GM12891 (cell line): ENCODE results near the gene RAI1. TPM values are rescaled to one million over a fixed set of nuclear protein-coding genes. Genes with fewer than 3 reads are reported as not detected.
A peak's percentile ranks its signal among the peaks of the same experiment; 100 is the strongest.
"Not testable (repeated sequence)": the region's sequence is repeated elsewhere in the genome, so short reads cannot be mapped to it uniquely, and the experiment has no call there.

Experiments
- DNase-seq: peaks from one replicate; pipeline ENCODE4 v3.0.0; 2011; ENCODE audit warnings: low spot score; ENCODE audit not compliant: insufficient read length
- FAIRE-seq: peaks from 2 replicates; lab custom pipeline; 2011; peaks lifted over from hg19 to GRCh38; lab: Jason Lieb, UNC
- PAX5 ChIP-seq: IDR thresholded peaks from 2 replicates; pipeline ENCODE4 v1.6.1; 2011; ENCODE audit warnings: low read length, moderate library complexity, mild to moderate bottlenecking; ENCODE audit not compliant: insufficient read depth, severe bottlenecking
- POLR2A ChIP-seq: IDR thresholded peaks from 2 replicates; pipeline ENCODE4 v1.6.1; 2011; ENCODE audit warnings: low read depth, low read length, control low read depth
- POLR2AphosphoS5 ChIP-seq: IDR thresholded peaks from 2 replicates; pipeline ENCODE4 v1.6.1; 2011; ENCODE audit warnings: low read depth, low read length, control low read depth
- POU2F2 ChIP-seq: IDR thresholded peaks from 2 replicates; pipeline ENCODE4 v1.6.1; 2011; ENCODE audit warnings: low read depth, mild to moderate bottlenecking, control low read depth, low read length, moderate library complexity
- SPI1 ChIP-seq: IDR thresholded peaks from 2 replicates; pipeline ENCODE4 v1.6.1; 2011; ENCODE audit warnings: low read depth, low read length, control low read depth
- TAF1 ChIP-seq: IDR thresholded peaks from 2 replicates; pipeline ENCODE4 v1.6.1; 2011; ENCODE audit warnings: low read depth, low read length, control low read depth
- polyA plus RNA-seq: library from polyadenylated mRNA; unstranded; fragments of >200 nt; gene quantifications from one replicate; pipeline ENCODE4 v1.2.1, GENCODE V29; 2012; ENCODE audit warnings: low read depth, missing spikeins, inconsistent platforms; ENCODE audit not compliant: missing spikeins

Gene RAI1, protein sequence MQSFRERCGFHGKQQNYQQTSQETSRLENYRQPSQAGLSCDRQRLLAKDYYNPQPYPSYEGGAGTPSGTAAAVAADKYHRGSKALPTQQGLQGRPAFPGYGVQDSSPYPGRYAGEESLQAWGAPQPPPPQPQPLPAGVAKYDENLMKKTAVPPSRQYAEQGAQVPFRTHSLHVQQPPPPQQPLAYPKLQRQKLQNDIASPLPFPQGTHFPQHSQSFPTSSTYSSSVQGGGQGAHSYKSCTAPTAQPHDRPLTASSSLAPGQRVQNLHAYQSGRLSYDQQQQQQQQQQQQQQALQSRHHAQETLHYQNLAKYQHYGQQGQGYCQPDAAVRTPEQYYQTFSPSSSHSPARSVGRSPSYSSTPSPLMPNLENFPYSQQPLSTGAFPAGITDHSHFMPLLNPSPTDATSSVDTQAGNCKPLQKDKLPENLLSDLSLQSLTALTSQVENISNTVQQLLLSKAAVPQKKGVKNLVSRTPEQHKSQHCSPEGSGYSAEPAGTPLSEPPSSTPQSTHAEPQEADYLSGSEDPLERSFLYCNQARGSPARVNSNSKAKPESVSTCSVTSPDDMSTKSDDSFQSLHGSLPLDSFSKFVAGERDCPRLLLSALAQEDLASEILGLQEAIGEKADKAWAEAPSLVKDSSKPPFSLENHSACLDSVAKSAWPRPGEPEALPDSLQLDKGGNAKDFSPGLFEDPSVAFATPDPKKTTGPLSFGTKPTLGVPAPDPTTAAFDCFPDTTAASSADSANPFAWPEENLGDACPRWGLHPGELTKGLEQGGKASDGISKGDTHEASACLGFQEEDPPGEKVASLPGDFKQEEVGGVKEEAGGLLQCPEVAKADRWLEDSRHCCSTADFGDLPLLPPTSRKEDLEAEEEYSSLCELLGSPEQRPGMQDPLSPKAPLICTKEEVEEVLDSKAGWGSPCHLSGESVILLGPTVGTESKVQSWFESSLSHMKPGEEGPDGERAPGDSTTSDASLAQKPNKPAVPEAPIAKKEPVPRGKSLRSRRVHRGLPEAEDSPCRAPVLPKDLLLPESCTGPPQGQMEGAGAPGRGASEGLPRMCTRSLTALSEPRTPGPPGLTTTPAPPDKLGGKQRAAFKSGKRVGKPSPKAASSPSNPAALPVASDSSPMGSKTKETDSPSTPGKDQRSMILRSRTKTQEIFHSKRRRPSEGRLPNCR (N-terminal part only)
- polyA plus RNA-seq, result 7.1 TPM

DNA sequence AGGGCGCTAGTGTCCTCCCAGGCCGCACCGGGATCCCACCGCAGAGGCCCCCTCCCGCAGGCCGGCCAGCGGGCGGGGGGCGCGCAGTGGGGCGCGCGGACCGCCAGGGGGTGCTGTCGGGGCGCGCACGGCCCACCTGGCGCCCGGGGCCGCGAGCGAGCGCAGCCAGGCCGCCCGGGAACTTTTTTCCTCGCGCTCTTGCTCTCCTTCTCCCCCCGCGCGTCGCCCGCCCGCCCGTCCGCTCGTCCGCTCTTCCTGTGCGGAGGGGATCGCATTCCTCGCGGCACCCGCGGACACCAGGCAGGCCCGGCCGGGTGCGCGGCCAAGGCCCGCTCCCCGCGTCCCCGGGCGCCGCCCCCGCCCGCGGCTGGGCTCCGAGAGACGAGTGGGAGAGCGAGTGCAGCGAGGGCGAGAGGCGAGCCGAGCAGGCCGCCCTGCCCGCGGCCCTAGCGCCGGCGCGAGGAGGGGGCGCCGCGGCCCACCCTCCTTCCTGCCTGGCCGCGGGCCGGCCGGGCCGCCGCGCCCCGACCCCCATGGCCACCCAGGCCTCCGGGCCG lies at the start of gene RAI1:
Gene RAI1, plus strand, starts transcription at position 272 of the 557 bp plus-strand sequence. CDS start 111,491 bp downstream, outside the sequence.
- DNase-seq (peak; percentile 74), FAIRE-seq (peak; percentile 80)
- TF ChIP-seq SPI1 (no peak), TAF1 (0 out of 2 replicates have a peak, but pooled peaks have one; percentile 8), PAX5 (no peak), POU2F2 (no peak), POLR2AphosphoS5 (no peak)

DNA sequence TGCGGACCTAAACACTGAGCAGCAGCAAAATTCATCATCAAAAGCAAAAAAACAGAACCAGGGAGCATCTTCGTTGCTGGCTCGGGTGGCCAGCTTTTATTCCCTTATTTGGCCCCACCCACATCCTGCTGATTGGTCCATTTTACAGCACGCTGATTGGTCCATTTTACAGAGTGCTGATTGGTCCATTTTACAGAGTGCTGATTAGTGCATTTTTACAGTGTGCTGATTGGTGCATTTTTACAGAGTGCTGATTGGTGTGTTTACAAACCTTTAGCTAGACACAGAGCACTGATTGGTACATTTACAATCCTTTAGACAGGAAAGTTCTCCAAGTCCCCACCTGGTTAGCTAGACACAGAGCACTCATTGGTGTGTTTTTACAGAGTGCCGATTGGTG lies 48.6 kb upstream of the RAI1 start:
- not testable (repeated sequence) for FAIRE-seq

GRCh38 chr17:17633310-17633709 lies 47.9 kb upstream of the RAI1 start:
- FAIRE-seq (no peak), DNase-seq (no peak)
- TF ChIP-seq POLR2AphosphoS5 (no peak), POU2F2 (no peak), SPI1 (no peak), POLR2A (no peak), TAF1 (no peak), PAX5 (no peak)

More for the DNA sequence above, 48.6 kb upstream of the RAI1 start:
- DNase-seq, result not testable (repeated sequence)

DNA sequence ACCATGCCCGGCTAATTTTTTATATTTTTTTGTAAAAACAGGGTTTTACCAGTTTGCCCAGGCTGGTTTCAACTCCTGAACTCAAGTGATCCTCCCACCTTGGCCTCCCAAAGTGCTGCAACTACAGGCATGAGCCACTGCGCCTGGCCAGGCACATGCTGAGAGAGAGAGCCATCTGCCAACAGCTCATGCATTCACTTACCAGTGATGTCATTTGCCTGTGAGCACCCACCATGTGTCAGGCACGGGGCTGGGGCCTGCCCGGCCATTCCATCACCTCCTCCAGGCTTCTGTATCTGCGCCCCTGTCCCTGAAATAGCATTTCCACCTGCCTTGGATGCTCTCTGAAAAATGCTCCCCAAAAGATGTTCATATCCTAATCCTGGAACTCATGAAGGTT lies 46.1 kb upstream of the RAI1 start:
- FAIRE-seq (no peak), DNase-seq (no peak)
- TF ChIP-seq TAF1 (no peak), POLR2A (no peak), PAX5 (no peak)

- not testable (repeated sequence) for FAIRE-seq, DNase-seq
Measured at GRCh38 chr17:17635537-17636271, 45.6 kb upstream of the RAI1 start.

GRCh38 chr17:17636272-17636885 lies 44.9 kb upstream of the RAI1 start:
- no peak for TF ChIP-seq PAX5
- TF ChIP-seq TAF1, result no peak
- no peak for TF ChIP-seq SPI1
- TF ChIP-seq POLR2AphosphoS5, result no peak
- no peak for TF ChIP-seq POU2F2
- TF ChIP-seq POLR2A, result no peak
- FAIRE-seq (no peak), DNase-seq (no peak)

DNA sequence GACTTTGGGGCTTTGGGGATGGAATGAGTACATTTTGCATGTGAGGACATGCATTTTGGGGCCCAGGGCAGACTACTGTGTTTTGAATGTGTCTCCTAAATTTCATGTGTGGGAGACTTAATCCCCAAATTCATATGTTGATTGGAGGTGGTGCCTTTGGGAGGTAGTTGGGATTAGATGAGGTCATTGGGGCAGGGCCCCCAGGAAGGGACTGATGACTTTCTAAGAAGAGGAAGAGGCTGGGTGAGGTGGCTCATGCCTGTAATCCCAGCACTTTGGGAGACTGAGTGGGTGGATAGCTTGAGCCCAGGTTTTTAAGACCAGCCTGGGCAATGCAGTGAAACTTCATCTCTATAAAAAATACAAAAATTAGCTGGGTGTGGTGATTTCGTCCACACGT lies 42.8 kb upstream of the RAI1 start:
- no peak for DNase-seq
- TF ChIP-seq POLR2AphosphoS5 (no peak), SPI1 (no peak), POU2F2 (no peak), PAX5 (no peak), POLR2A (no peak), TAF1 (no peak)
- FAIRE-seq, result no peak

DNA sequence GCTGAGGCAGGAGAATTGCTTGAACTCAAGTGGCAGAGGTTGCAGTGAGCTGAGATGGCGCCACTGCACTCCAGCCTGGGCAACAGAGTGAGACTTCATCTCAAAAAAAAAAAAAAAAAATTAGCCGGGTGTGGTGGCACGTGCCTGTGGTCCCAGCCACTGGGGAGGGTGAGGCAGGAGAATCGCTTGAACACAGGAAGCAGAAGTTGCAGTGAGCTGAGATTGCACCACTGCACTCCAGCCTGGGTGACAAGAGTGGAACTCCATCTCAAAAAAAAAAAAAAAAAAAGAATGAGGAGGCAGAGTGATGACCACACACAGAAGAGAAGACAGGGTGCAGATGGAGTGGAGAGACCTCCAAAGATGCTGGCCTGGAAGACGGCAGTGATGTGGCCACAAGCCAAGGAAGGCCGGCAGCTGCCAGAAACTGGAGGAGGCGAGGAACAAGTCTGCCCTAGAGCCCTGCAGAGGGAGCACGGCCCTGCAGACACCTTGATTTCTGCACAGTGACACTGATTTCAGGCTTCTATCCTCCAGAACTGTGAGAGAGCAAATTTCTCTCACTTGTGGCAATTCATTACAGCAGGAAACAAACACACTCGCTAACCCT lies 41.5 kb upstream of the RAI1 start:
- not testable (repeated sequence) for FAIRE-seq, DNase-seq

GRCh38 chr17:17641621-17642409 lies 39.4 kb upstream of the RAI1 start:
- FAIRE-seq (peak; percentile 99), DNase-seq (peak; percentile 58)
- TF ChIP-seq SPI1, result no peak
- TF ChIP-seq POU2F2, result 0 out of 2 replicates have a peak, but pooled peaks have one; percentile 26

DNA sequence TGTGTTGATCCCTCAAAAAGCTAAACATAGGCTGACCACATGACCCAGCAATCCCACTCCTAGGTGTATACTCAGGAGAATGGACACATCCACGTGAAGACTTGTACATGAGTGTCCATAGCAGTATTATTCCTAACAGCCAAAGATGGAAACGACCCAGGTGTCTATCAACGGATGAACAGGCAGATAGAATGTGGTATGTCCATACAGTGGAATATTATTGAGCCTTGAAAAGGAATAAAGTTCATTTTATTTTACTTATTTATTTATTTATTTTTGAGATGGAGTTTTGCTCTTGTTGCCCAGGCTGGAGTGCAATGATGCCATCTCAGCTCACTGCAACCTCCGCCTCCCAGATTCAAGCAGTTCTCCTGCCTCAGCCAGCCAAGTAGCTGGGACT lies 36.1 kb upstream of the RAI1 start:
- DNase-seq, FAIRE-seq: not testable (repeated sequence)
